IPS DF 6.9 (cell line): ENCODE data around the gene TRIM61.
"Not testable (repeated sequence)": the region's sequence is repeated elsewhere in the genome, so short reads cannot be mapped to it uniquely, and the experiment has no call there.

Source experiments
- DNase-seq: peaks from one replicate; pipeline ENCODE4 v3.0.0-alpha.2; 2013; ENCODE audit warnings: low read depth, low spot score
- H3K27ac ChIP-seq: one replicate; pipeline ENCODE4 v1.5.1; 2013; ENCODE audit warnings: low read length, control low read depth
- H3K27me3 ChIP-seq: 2 replicates; pipeline ENCODE4 v1.6.1; 2013; ENCODE audit warnings: mild to moderate bottlenecking, low read length; ENCODE audit not compliant: control insufficient read depth, insufficient read depth
- H3K36me3 ChIP-seq: 2 replicates; pipeline ENCODE4 v1.6.1; 2013; ENCODE audit warnings: low read length; ENCODE audit not compliant: control insufficient read depth, insufficient read depth
- H3K4me1 ChIP-seq: 2 replicates; pipeline ENCODE4 v1.6.1; 2013; ENCODE audit warnings: low read length; ENCODE audit not compliant: control insufficient read depth, insufficient read depth
- H3K4me3 ChIP-seq: 2 replicates; pipeline ENCODE4 v1.5.1; 2013; ENCODE audit warnings: mild to moderate bottlenecking, low read length
- H3K9me3 ChIP-seq: 2 replicates; pipeline ENCODE4 v1.6.1; 2013; ENCODE audit warnings: low read length, inconsistent platforms; ENCODE audit not compliant: control insufficient read depth, insufficient read depth
- WGBS: extraction: QIAGEN DNeasy Blood & Tissue Kit; methylation state at CpG from one replicate; pipeline ENCODE4 v1.1.7; 2013; ENCODE audit warnings: mixed read lengths, missing lambda C conversion rate; ENCODE audit not compliant: insufficient read length, insufficient coverage; 5-methylcytosine and 5-hydroxymethylcytosine counted together

Gene TRIM61

DNA sequence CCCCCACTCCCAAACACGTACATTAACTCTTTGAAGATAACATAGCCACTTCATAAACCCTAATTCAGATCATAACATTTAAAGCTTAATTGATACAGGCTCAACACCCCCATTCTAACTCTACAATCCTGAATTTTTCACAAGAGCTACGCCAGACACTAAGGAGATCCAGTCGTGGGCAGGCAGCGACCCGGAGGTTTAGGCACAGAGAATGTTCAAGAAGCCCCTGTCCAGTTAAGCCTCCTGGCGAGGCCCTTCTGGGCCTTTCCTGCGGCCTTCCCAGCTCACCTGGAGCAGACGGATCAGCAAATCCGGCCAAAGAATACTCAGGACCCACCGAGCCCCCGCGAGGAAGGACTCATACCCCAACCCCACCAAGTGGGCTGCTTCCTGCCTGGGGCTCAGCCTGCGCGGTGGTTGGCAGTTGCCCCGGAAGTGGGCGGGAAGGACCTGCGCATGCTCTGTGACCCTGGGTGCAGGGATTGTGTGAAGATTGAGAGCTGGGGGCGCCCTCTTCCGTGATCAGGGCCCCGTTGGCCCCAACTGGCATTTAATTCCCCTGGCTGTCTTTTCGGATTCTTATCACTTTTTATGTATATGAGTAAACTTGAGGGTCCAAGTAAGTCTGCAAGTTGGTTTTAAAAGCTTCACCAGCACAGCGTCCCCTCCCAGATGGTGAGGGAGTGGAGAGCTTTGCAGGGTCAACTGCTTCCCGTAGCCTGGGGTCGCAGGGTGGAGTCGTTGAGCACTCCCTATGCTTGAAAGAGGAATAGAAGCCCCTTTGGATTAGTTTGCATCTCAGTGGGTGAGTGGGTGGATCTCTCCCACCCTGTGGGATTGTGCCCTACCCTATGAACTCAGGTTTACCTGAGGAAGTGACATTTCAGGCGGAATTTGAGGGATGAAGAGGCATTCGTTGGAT lies at the start of gene TRIM61:
Gene TRIM61, minus strand, starts transcription at position 415 of the 922 bp plus-strand sequence. CDS start 7,655 bp downstream, outside the sequence.
- no peak within 1 kb of the TSS for H3K4me3 ChIP-seq
- H3K36me3 ChIP-seq: no peaks in the 10 kb centered on the region
- H3K4me1 ChIP-seq: no peaks in the 10 kb centered on the region
- H3K27ac ChIP-seq: no peak within 1 kb of the TSS
- WGBS: 100% methylated on average over 1 of the region's 27 CpGs
- no peaks in the 10 kb centered on the region for H3K27me3 ChIP-seq
- no peak for DNase-seq
- H3K9me3 ChIP-seq: no peaks in the 10 kb centered on the region

DNA sequence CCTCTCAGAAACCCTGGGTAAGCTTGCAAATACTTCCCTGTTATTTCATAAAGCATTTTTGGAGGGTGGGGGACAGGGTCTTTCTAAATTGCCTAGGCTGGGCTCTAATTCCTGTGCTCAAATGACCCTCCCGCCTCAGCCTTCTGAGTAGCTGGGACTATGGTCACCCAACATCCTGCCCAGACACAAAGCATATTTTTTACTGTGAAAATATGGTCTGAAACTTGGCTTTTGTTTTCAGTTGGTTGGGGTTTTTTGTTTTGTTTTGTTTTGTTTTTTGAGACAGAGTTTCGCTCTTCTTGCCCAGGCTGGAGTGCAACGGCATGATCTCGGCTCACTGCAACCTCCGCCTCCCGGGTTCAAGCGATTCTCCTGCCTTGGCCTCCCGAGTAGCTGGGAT lies 48.3 kb upstream of the TRIM61 start:
- not testable (repeated sequence) for H3K27me3 ChIP-seq, H3K36me3 ChIP-seq, H3K4me1 ChIP-seq, H3K9me3 ChIP-seq, DNase-seq, H3K27ac ChIP-seq, H3K4me3 ChIP-seq
- no CpG with 5 or more reads among the region's 8 CpGs for WGBS

- not testable (repeated sequence) for H3K27me3 ChIP-seq, H3K27ac ChIP-seq, H3K4me3 ChIP-seq, H3K36me3 ChIP-seq, H3K9me3 ChIP-seq, DNase-seq, H3K4me1 ChIP-seq
- WGBS: no CpG with 5 or more reads among the region's 30 CpGs
Measured at GRCh38 chr4:165019995-165020394, 42.5 kb upstream of the TRIM61 start.

DNA sequence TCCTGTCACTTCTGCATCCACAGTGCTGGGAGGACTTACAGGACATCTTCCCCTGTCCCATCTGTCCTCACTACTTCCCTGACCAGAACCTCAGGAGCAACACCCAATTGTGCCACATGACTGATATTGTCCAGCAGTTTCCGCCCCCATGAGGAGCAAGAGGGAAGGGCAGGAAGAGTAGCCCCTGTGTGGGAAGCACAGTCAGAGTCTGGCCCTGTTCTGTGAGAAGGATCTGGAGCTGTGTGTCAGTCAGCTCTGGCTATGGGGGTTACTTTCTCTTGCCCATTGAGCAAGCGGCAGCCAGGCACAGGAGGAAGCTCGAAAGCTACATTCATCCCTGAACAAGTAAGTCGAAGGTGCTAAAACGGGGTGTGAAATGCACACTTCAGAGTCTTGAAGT lies 39.5 kb upstream of the TRIM61 start:
- no peaks in the 10 kb centered on the region for H3K9me3 ChIP-seq
- no peaks in the 10 kb centered on the region for H3K36me3 ChIP-seq
- peak; percentile 39 for DNase-seq
- H3K4me3 ChIP-seq: no peak overlapping the region
- no peaks in the 10 kb centered on the region for H3K27me3 ChIP-seq
- H3K27ac ChIP-seq: no peak overlapping the region
- WGBS: no CpG with 5 or more reads among the region's 5 CpGs
- H3K4me1 ChIP-seq: no peaks in the 10 kb centered on the region

DNA sequence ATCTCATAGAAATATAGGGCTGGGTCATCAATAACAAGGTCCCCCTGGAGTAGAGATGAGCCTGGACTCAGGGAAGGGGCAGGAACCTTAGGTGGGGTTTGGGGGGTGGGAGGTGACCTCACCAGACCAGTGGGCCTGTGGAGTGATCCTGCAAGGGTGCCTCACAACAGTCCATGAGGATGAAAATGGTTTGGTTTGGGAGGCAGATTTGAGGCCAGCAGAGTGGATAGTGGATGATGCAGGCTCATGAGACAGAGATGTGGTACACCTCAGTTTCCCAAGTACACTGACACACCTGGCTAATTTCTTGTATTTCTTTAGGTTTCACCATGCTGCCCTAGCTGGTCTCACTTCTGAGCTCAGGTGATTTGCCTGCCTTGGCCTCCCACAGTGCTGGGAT lies 36.2 kb upstream of the TRIM61 start:
- H3K27me3 ChIP-seq: no peaks in the 10 kb centered on the region
- no peaks in the 10 kb centered on the region for H3K9me3 ChIP-seq
- DNase-seq: no peak
- no peaks in the 10 kb centered on the region for H3K36me3 ChIP-seq
- H3K4me1 ChIP-seq: no peaks in the 10 kb centered on the region
- no peak overlapping the region for H3K27ac ChIP-seq
- H3K4me3 ChIP-seq: no peak overlapping the region

GRCh38 chr4:165011403-165011802 lies 33.9 kb upstream of the TRIM61 start:
- no peak overlapping the region for H3K27ac ChIP-seq
- H3K4me3 ChIP-seq: no peak overlapping the region
- no peaks in the 10 kb centered on the region for H3K27me3 ChIP-seq
- no peaks in the 10 kb centered on the region for H3K36me3 ChIP-seq
- H3K4me1 ChIP-seq: no peaks in the 10 kb centered on the region
- DNase-seq: no peak
- no peaks in the 10 kb centered on the region for H3K9me3 ChIP-seq
- WGBS: no CpG with 5 or more reads among the region's 5 CpGs

GRCh38 chr4:165010991-165011390 lies 33.5 kb upstream of the TRIM61 start:
- Histone ChIP-seq H3K4me3 (no peak overlapping the region), H3K27ac (no peak overlapping the region), H3K27me3 (no peaks in the 10 kb centered on the region), H3K36me3 (no peaks in the 10 kb centered on the region), H3K9me3 (no peaks in the 10 kb centered on the region), H3K4me1 (no peaks in the 10 kb centered on the region)
- no peak for DNase-seq
- WGBS: no CpG with 5 or more reads among the region's 8 CpGs

DNA sequence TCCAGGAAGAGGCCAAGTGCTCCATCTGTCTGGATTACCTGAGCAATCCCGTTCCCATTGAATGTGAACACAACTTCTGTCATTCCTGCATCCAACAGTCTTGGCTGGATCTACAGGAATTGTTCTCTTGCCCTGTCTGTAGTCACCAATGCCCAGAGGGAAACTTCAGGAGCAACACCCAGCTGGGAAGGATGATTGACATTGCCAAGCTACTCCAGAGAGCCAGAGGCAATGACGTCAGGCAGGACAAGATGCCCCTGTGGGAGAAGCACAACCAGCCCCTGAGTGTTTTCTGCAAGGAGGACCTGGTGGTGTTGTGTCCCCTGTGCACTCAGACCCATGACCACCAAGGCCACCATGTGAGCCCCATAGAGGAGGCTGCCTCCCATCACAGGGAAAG lies 33.0 kb upstream of the TRIM61 start:
- Histone ChIP-seq H3K27ac (no peak overlapping the region), H3K27me3 (no peaks in the 10 kb centered on the region)
- WGBS: no CpG with 5 or more reads among the region's 2 CpGs

DNA sequence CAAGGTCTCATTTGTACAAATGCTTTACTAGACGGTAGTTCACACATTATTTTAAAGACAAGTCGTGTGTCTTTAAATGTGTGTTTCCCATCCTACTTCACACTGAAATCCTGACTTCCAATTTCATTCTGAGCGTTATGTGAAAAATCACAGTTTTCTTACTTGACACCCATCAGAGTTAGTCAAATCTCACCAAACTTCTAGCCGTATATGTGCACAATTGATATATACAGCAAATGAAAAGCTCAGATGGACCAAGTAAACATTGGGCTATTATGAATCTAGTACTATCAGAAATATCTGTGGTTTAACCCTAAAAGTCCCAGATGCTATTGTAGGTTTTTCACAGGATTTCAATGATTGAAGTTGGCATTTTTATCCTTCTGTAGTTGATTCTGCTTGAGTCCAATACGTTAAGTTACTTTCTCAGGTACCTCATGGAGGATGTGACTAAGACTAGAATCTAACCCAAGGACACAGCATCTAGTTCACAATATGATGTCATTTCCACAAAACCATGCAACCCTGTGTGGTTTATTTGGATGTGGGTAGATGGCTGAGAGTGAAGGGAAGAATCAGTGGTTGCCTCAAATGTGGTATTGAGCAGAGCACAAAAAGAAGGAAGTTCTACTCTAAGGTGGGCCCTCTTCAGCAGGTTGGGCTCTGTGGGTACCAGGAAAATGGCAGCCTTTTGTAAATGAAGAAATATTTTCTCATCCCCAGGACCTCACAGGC lies 32.2 kb upstream of the TRIM61 start:
- WGBS: no CpG with 5 or more reads among the region's 5 CpGs

More for the DNA sequence above, 33.0 kb upstream of the TRIM61 start:
- H3K9me3 ChIP-seq: no peaks in the 10 kb centered on the region
- H3K4me1 ChIP-seq: no peaks in the 10 kb centered on the region
- H3K4me3 ChIP-seq: no peak overlapping the region
- DNase-seq: no peak
- no peaks in the 10 kb centered on the region for H3K36me3 ChIP-seq

GRCh38 chr4:165006886-165007285 lies 29.4 kb upstream of the TRIM61 start:
- Histone ChIP-seq H3K4me3 (no peak overlapping the region), H3K4me1 (no peaks in the 10 kb centered on the region), H3K27ac (no peak overlapping the region), H3K27me3 (no peaks in the 10 kb centered on the region), H3K36me3 (no peaks in the 10 kb centered on the region), H3K9me3 (no peaks in the 10 kb centered on the region)
- DNase-seq: no peak
- no CpG with 5 or more reads among the region's 5 CpGs for WGBS

More for the DNA sequence above, 32.2 kb upstream of the TRIM61 start:
- Histone ChIP-seq H3K9me3 (no peaks in the 10 kb centered on the region), H3K4me3 (no peak overlapping the region), H3K27me3 (no peaks in the 10 kb centered on the region), H3K27ac (no peak overlapping the region), H3K4me1 (no peaks in the 10 kb centered on the region), H3K36me3 (no peaks in the 10 kb centered on the region)
- DNase-seq: no peak
